KG1 (cell line): ENCODE measurements around the gene PLXNA4.

Experiments
- DNase-seq: peaks from one replicate; lab custom pipeline; 2025; lab: John Stamatoyannopoulos, UW

Gene PLXNA4

DNA sequence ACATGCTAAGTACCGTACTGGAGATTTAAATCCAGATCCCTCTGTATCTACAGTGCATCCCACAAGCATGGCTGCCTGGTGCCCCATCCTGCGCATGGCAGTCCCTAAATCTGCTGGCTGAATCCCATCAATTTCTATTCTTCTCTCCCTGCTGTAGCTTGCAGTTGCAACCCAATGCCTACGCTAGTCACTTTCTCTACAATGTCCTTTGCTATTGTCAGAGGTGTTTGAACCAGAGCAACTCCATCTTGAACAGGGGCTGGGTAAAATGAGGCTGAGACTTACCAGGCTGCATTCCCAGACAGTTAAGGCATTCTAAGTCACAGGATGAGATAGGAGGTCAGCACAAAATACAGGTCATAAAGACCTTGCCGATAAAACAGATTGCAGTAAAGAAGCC lies 461.2 kb downstream of the PLXNA4 start:
- DNase-seq: no peak

DNA sequence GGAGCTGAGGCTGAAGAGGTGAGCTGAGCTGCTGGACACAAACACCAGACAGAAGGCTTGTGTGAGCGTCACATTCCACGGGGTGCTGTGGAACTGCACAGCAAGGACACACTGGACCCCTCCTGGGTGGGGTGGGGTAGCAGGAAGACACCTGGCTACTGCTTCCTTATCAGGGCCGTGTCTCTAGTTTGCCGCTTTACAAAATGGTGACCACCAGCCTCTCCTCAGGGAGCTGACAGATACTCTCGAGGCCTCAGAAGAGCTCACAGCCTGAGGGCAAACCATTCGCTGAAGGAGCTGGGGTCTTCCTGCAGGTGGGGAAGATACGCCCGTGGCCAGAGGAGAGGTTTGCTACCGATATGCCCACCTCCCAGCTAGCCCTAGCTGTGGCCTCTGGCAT lies 461.9 kb downstream of the PLXNA4 start:
- DNase-seq: no peak

DNA sequence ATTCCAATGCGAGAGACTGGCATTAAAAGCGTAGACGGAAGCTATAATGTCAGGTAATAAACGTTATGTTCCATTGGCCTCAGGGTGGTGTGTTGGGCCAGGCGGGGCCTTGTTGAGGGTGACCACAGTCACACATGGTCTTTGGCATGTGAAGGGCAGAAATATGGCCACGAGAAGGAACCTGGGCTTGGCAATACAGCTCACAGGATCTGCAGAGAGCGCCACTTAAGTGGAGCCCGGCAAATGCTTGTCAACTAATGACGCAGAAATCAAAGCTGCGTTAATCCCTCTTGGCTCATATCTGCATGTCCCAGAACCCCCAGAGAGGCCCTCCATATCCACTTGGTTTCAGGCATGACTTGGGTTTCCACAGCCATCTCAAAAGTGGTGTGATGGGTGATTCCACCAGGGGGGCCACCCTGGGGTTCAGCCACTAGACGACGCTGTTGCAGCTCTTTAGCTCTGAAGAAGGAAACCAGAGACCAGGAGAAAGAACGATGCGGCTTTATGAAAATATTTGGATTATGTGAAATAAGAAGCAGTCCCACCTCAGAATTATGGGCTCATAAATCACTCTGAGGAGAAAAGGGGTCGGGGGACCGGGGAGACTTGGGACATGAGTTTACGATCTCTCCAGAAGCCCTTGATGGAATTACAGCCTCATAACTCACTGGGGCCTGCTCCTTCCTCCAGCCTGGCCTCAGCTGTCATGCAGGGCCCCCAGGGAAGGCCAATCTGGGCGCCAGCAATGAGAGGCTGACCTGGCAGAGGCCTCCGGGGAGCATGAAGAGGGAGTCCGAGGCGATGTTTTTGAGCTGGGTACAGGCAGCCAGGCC lies 462.5 kb downstream of the PLXNA4 start:
- no peak for DNase-seq

DNA sequence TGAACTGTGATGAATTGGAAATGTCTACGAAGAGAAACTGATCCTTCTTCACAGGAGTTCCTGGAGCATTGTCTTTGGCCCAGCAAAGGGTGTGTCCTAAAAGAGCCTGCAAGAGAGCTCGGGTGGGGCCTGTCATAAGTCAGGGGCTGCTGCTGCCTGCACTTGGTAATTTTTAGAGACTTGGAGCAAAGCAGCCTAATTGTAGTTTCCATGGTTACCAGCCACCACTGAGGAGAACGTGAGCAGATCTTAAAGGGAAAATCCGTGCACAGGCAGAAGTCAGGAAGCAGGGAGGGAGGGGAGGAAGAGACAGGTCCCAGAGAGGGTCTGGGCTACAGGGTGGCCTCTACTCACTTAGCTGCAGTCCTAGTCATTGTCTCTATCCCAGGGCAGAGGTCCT lies 463.6 kb downstream of the PLXNA4 start:
- no peak for DNase-seq

DNA sequence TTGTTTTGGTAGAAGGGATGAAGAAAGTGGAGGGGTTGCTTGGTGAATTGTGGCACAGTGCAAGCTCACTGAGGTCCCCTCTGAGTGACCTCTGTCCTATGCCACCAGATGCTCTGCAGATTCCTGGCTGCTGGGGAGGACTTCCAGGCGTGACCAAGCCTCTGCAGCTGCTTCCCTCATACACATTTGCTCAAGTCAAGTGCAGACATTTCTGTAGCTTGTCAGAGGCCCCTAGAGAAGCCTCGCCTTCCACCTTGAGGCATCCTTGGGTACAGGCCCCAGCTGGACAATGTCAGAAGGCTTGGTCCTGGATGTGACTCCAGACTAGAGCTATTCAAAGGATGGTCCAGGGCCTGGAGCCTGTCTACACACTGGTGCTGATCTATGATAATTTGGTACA lies 464.2 kb downstream of the PLXNA4 start:
- DNase-seq: no peak

DNA sequence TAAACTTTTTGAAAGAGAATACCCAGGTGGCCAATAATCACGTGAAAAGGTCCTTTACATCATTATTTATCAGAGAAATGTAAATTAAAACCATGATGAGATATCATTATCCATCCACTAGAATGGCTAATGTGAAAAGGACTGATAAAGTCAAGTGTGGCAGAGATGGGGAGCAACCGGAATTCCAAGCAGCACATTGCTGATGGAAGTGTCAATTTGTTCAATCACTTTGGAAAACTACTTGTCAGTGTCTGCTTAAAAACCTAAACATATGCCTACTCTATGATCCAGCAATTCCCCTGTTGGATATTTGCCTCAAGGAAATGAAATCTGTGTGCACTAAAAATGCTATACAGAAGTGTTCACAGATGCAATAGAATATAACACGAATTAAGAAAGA lies 465.6 kb downstream of the PLXNA4 start:
- DNase-seq: no peak

DNA sequence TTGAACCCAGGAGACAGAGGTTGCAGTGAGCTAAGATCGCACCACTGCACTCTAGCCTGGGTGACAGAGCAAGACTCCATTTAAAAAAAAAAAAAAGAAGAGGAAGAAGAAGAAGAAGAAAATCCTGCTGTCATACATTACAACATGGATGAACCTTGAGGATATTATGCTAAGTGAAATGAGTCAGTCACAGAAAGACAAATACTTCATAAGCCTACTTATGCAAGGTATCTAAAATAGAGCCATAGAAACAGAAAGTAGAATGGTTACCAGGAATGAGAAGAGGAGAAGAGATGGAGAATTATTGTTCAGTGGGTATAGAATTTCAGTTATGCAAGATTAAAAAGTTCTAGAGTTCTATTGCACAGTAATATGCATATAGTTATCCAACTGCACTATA lies 466.5 kb downstream of the PLXNA4 start:
- no peak for DNase-seq

DNA sequence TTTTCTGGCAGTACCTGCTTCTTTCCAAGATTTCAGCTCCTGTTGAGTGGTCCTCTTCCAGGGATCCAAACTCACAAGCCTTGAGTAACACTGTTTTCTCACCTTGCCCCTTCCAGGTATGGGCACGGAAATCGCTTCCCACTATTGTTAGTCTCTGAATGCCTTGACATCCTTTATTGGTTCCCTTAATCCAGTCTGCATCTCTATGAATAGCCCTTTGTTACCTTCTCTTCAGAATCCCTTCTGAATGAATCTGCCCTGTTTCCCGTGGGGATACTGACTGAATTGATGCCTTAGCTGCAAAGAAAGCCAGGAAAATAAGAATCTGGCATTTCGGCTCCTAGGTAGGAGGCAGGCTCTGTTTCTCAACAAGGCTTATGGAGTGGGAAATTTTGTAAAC lies 467.7 kb downstream of the PLXNA4 start:
- no peak for DNase-seq

DNA sequence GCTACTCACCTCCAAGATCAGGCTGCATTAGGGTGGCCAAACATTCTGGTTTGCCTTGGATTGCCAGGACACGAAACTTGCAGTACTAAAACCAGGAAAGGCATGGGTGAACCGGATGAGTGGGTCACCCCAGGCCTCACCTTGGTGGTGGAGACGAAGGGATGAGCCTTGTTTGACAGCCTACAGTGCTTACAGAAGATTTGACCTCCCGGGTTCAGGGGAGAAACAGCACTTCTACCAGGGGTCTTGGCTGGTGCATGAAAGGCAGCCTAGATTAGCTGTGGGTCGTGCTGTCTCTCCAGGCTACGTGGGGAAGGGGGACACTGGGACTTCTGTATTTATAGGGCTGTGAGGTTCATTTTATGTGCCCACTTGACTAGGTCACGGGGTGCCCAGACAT lies 469.8 kb downstream of the PLXNA4 start:
- DNase-seq: no peak

DNA sequence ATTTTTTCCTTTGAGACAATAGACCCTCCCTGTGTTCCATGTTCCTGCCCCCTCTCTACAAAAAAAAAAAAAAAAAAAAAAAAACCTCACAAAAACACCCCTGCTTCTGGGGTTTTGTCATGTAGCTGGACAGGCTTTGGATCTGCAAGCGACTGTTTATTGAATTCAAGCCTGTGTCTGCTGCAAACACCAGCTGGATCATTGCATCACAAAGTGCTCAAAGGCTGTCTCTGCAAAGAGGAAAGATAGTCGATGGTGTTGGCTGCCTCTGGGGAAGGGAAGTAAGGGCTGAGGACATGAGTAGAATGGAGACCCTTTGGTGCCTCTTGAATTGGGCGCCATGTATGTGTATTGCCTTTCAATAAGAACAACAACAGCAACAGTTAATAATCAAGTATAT lies 471.2 kb downstream of the PLXNA4 start:
- DNase-seq: no peak

DNA sequence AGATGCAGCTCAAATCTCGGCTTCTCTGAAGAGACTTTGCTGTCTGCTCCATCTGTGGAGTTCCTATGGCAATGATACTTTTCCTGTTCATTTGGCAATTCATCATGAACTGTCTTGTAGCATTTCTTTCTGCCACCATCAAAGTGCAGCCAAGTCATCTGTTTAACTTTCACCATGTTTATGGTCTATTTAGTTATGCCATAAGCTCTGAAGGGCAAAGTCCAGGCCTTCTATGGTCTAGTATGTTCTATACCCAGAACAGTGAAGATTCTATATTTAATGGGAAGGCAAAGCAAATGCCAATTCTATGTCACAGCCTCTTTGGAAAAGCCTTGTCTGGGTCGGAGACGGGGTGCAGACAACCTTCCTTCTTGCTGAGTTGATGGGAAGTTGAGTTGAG lies 472.6 kb downstream of the PLXNA4 start:
- DNase-seq: no peak

DNA sequence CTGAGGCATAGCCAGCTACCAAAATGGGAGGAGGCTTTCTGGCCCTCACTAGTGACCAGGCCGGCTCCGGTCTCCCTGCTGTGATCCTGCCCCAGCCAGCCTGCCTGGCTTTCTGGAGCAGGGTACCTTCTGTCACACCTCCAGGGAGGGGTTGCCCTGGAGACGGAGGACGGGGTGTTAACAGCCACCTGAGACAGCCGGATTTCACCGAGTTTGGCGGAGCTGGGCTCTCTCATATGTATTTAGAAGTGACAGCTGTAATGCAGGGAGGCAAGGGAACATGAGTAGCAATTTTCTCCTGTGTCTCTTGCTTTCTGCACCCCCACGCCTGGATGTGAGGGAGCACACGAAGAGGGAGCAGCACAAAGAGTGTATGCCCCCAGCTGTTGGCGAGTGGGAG lies 473.3 kb downstream of the PLXNA4 start:
- DNase-seq: no peak

DNA sequence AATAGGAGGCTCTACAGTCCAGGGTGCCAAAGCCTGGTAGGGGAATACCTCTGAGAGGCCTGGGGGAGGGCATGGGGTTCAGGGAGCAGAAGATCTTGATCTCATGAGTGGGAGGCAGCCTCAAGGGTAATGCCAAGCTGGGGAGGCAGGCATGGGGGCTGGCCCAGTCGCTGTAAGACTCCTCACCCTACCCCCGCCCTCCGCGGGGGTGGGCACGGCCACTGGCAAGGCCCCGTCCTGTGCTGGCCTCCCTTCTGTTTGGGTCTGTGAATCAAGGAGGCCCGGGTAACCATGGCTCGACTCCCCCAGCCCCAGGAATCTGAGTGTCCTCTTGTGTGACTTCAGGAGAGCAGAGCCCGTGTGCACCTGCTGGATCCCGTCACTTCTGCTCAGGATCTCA lies 473.9 kb downstream of the PLXNA4 start:
- no peak for DNase-seq

DNA sequence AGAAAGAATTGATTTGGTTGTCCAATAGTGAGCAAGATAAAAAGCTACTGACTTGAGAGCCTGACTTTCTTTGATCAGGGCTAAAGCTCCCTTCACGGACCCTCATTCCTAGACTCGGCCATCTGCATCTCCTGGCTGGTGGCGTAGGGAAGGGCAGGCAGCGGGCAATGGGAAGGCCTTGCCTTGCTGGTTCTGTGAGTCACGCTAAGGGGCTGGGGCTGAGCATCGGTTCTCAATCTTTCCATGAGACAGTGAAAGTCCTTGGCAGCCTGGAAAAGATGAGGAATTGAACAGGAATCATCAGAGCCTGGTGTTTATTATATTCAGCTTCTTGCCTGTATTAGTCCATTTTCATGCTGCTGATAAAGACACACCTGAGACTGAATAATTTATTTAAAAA lies 475.3 kb downstream of the PLXNA4 start:
- no peak for DNase-seq

DNA sequence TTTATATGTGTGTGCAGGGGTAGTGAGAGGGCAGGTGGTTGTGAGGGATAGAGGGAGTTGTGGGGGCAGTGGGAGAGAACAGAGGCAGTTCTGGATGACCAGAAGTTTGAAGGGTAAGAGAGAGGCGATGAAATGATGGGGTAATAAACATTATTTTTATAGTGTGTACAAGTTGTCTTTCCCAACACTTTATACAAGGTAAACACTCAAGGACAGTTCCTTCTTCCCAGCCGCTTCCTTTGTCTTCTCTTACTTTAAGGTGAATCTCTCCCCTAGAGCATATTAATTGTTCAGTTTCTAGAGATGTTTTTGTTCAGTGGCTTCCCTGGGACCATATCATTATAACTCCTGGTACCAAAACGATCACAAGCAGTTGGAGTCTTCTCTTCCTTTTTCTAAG lies 475.8 kb downstream of the PLXNA4 start:
- DNase-seq: no peak

DNA sequence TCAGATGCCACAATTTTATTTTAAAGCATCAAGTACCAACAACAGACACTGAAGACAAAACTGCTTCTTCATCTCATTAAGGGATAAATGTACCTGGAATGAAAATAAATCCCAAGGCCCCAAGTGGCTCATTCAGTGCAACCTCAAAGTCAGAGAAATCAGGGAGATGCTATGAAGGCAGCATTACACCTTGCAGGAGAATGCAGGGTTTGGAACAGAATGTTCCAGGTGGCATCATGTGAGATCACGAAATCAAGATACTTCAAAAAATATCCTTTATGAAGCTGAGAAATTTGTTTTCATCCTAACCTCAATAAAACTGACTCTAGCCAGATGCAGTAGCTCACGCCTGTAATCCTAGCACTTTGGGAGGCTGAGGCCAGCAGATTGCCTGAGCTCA lies 477.1 kb downstream of the PLXNA4 start:
- DNase-seq: no peak

DNA sequence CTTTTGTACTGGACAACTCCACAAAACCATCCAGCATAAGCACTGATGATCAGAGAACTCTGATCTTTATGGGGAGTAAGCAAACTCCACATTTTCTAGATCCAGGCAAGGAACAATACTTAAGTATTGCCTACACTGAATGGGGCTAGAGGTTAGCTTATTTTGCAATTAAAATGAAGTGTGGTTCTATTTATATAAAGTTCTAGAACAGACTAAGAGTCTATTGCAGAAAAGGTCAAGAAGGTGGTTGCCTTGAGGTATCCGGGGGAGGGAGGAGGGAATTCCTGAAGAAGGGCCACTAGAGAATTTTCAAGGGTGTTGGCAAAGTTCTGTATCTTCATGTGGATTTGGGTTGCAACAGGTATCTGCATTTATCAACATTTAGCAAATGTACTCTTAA lies 477.9 kb downstream of the PLXNA4 start:
- DNase-seq: no peak

DNA sequence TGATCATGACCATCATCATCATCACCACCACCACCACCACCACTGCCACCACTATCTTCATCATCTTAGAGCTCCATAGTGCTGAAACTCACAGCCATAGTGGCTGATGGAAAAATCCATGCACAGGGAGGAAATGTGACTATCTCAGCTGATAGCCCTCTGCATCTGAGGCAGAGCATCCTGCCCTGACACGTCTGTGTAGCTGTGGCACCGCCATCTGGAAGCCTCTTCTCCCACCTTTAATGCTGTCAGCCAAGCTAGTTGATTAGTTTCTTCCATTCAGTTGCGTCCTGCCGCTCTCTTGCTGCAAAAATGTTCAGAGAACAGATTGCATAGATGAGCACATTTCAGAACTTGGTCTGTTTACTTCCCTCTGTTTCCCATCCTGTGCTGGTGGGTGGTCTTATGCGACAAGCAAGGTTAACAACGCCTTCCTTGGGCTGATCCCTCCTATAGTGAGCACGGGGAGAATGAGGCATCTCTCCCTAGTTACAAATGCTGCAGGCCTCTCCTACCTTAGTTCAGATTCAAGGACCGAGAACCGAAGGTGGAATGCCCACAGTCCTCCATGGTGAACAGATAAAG lies 478.6 kb downstream of the PLXNA4 start:
- no peak for DNase-seq

DNA sequence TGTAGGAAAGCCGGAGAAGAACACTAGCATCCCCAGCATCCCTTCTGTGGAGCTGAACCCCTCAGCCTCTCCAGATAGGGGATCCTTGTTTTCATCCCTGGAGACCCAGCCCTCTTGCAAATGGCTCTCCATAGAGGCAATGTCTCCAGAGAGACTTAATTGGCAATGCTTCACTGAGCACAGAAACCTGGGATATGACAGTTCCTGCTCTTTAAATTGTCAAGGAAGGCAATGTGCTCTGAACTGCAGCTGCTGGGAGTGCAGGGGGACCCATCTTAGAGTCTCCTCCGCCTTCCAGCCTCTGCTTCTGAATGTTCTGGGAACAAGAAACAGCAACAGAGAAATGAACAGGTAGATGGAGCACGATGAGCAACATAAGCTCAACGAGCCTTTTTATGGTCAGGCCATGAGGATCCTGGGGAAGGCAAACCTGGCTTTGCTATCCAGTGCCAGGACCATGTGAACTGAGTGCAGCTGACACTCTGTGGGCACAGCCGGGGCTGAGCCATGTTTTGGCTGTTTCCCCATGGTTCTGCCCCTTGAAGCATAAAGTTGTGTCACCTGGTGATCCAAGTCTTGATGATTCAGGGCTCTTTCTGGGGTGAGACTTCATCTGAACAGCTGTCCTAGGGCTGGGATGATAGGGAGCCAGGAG lies 481.0 kb downstream of the PLXNA4 start:
- no peak for DNase-seq

DNA sequence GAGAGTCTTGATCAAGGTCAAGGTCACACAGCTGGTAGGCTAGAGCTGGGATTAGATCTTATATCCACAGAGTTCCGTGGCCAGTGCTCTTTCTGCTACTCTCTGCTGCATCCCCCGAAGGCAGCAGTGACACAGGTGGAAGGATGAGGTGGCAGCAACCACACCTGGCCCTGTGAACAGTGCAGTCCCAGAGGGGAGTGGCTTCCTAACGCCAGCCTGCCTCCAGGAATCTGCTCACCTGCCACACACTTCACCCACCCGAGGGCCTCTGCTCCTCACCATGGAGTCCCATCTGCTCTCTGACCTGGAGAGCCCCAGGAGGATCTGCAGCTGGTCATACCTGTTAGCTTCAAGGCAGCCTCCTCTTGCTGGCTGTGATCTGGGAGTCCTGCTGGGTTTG lies 484.2 kb downstream of the PLXNA4 start:
- DNase-seq: no peak

DNA sequence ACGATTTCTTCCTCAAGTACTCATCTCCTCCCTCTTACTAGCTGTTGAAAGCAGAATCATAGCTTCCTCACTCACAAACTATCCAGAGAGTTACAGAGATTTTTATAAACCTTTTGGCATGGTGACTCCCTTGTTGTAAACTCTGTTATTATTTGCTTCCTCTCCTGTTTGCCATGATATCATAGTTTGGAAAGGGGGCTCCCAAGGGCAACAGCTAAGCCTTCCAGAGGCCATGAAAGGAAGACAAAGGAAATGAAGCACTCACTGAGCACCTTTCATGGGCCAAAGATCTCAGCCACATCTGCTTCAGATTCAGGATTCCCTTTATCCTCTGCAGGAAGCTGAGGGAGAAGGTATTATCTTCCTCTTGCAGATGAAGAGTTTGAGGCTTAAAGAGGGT lies 484.6 kb downstream of the PLXNA4 start:
- DNase-seq: no peak

DNA sequence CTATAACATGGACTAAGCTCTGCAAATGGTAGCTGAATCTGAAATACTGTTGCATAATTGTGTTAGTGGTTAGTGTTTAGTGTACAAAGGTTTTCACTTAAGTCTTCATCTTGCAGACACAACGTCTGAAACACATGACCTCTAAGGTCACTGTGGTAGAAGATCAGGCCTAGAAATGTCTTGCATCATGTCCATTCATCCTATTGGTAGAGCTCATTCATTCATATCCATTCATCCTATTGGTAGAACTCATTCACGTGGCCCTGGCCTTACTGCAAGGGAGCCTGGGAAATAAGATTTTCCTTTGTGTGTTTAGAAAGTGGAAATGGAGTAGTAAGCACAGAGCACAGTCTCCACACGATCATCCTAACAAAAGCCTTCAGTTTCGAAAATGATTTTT lies 485.8 kb downstream of the PLXNA4 start:
- no peak for DNase-seq

DNA sequence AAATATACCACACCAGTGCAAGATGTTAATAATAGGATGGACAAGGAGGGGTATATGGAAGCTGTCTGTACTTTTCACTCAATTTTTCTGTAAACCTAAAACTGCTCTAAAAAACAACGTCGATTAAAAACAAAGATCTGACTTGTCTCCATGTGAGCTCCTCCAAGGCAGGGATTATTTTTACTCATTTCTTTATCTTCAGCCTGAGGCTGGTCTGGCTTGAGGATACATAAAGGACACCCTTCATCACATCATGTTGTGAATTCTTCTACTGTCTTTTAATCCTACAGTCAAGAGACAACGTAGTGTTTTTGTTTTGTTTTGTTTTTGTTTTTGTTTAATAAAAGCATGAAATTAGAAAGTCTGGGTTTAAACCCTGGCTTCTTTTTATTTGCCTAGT lies 486.9 kb downstream of the PLXNA4 start:
- no peak for DNase-seq

DNA sequence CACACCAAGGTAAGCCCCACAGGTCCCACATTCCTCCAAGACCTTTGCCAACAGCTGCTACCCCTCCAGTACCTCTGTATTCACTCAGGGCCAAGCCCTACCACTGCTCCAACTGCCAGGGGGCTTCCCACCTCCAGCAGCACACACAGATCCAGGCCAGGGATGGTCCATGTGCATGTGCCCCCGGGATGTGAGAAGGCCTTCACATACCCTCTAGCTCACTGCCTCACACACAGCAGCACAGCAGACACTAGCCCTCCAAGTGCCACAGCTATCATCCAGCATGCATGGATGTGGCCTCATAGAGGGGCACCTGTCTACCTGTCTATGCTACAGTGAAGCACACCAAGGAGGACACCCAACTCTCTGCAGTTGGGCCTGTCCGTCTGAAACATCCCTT lies 488.8 kb downstream of the PLXNA4 start:
- DNase-seq: no peak
